Activated naive CD8-positive, alpha-beta T cell (primary cell): ENCODE measurements around the gene SYT17.

Source experiments
- H3K27ac Mint-ChIP-seq: one replicate; pipeline ENCODE4 v1.8.0; 2021; ENCODE audit warnings: mixed read lengths
- H3K27me3 Mint-ChIP-seq: one replicate; pipeline ENCODE4 v1.8.0; 2021; ENCODE audit warnings: mixed read lengths
- H3K36me3 Mint-ChIP-seq: one replicate; pipeline ENCODE4 v1.8.0; 2021; ENCODE audit warnings: mixed read lengths
- H3K4me1 Mint-ChIP-seq: one replicate; pipeline ENCODE4 v1.8.0; 2021; ENCODE audit warnings: low read depth, mixed read lengths
- H3K4me3 Mint-ChIP-seq: one replicate; pipeline ENCODE4 v1.8.0; 2021; ENCODE audit warnings: mild to moderate bottlenecking, mixed read lengths
- H3K9me3 Mint-ChIP-seq: one replicate; pipeline ENCODE4 v1.8.0; 2021; ENCODE audit warnings: low read depth, mixed read lengths

Gene SYT17

GRCh38 chr16:19210280-19210924 is 42.4 kb downstream of the SYT17 start:
- Mint-ChIP-seq H3K4me1 (no peaks in the 10 kb centered on the region), H3K4me3 (no peak overlapping the region), H3K27me3 (peaks cover 3% of the 10 kb centered on the region), H3K36me3 (no peaks in the 10 kb centered on the region), H3K9me3 (peaks cover 8% of the 10 kb centered on the region), H3K27ac (no peak overlapping the region)

DNA sequence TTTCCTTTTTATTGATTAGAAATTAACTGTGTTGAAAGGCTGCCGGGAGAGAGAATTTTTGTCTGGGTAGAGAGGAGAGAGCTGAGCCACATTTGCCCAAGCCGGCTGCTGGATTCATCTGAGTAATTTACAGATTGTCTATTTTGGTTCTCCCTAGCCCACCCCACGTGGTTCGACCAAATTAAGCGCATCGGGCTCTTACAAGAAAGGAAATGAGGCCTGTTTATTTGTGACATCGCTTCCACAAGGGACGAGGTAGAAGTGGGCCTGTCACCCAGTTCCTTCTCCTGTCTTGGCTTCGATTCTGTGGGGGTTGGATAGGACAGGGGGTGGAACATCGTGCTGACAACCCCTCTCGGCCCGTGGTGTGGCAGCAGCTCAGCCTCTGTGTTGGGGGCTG is 42.9 kb downstream of the SYT17 start:
- no peaks in the 10 kb centered on the region for H3K4me1 Mint-ChIP-seq
- peaks cover 8% of the 10 kb centered on the region for H3K9me3 Mint-ChIP-seq
- H3K36me3 Mint-ChIP-seq, result no peaks in the 10 kb centered on the region
- H3K27ac Mint-ChIP-seq, result no peak overlapping the region
- H3K4me3 Mint-ChIP-seq, result no peak overlapping the region
- peaks cover 3% of the 10 kb centered on the region for H3K27me3 Mint-ChIP-seq

DNA sequence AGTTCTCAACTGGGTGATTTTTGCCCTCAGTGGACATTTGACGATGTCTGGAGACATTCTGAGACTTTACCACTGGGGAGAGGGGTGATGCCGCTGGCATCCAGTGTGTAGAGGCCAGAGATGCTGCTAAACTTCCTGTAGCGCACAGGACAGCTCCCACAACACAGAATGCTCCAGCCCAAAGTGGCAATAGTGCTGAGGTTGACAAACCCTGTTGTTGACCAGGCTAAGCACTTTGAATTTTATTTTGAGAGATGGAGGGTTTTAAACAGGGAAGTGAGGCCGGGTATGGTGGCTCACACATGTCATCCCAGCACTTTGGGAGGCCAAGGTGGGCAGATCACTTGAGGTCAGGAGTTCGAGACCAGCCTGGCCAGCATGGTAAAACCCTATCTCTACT is 44.0 kb downstream of the SYT17 start:
- no peaks in the 10 kb centered on the region for H3K4me1 Mint-ChIP-seq
- H3K9me3 Mint-ChIP-seq, result peaks cover 8% of the 10 kb centered on the region
- H3K27me3 Mint-ChIP-seq, result peaks cover 3% of the 10 kb centered on the region
- no peak overlapping the region for H3K4me3 Mint-ChIP-seq
- no peaks in the 10 kb centered on the region for H3K36me3 Mint-ChIP-seq
- H3K27ac Mint-ChIP-seq, result no peak overlapping the region

DNA sequence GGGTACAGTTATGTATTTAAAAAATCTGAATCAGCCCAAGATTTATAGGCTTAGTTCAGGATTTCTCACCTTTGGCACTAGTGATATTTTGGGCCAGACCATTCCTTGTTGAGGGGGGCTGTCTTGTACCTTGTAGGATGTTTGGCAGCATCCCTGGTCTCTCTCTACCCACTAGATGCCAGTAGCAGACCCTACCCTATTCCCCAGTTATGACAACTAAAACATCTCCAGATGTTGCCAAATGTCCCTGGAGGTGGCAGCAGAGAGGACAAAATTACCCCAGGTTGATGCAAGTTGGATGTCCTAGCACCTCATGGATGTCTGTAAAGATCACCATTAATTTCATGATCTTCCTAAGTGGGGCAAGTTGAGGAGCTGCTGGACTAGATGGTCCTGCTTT is 45.8 kb downstream of the SYT17 start:
- Mint-ChIP-seq H3K27me3 (peaks cover 3% of the 10 kb centered on the region), H3K4me1 (no peaks in the 10 kb centered on the region), H3K27ac (no peak overlapping the region), H3K36me3 (no peaks in the 10 kb centered on the region), H3K9me3 (peaks cover 8% of the 10 kb centered on the region), H3K4me3 (no peak overlapping the region)

GRCh38 chr16:19215705-19216104 is 47.7 kb downstream of the SYT17 start:
- H3K9me3 Mint-ChIP-seq, result peaks cover 8% of the 10 kb centered on the region
- H3K36me3 Mint-ChIP-seq, result no peaks in the 10 kb centered on the region
- H3K4me3 Mint-ChIP-seq, result no peak overlapping the region
- no peaks in the 10 kb centered on the region for H3K4me1 Mint-ChIP-seq
- no peak overlapping the region for H3K27ac Mint-ChIP-seq
- peaks cover 5% of the 10 kb centered on the region for H3K27me3 Mint-ChIP-seq

GRCh38 chr16:19218581-19218980 is 50.5 kb downstream of the SYT17 start:
- no peaks in the 10 kb centered on the region for H3K9me3 Mint-ChIP-seq
- H3K4me1 Mint-ChIP-seq, result no peaks in the 10 kb centered on the region
- H3K27me3 Mint-ChIP-seq, result peaks cover 4% of the 10 kb centered on the region
- no peaks in the 10 kb centered on the region for H3K36me3 Mint-ChIP-seq
- no peak overlapping the region for H3K4me3 Mint-ChIP-seq
- no peak overlapping the region for H3K27ac Mint-ChIP-seq

DNA sequence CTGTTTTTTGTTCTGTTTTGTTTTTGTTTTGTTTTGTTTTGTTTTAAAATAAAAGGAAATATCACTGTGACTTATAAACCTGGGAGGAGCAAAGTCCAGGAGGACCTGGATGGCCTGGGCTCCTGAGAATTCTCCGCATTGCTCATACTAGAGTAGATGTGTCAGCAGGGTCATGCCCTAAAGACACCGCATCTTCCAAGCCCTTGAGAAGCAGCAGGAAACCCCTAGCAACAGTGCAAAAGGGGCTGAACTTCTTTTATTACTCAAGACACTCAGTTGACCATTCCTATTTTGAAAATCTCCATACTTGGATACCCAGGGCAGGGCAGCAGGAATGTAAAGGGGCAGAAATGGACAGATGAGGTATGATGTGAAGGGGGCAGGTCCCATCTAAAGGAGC is 51.8 kb downstream of the SYT17 start:
- Mint-ChIP-seq H3K27me3 (peaks cover 6% of the 10 kb centered on the region), H3K4me1 (no peaks in the 10 kb centered on the region), H3K27ac (no peak overlapping the region), H3K4me3 (no peak overlapping the region), H3K9me3 (peaks cover 5% of the 10 kb centered on the region), H3K36me3 (no peaks in the 10 kb centered on the region)

GRCh38 chr16:19223235-19224170 is 55.5 kb downstream of the SYT17 start:
- peaks cover 7% of the 10 kb centered on the region for H3K27me3 Mint-ChIP-seq
- no peaks in the 10 kb centered on the region for H3K4me1 Mint-ChIP-seq

GRCh38 chr16:19225651-19226050 is 57.6 kb downstream of the SYT17 start:
- H3K4me1 Mint-ChIP-seq, result no peaks in the 10 kb centered on the region
- H3K27me3 Mint-ChIP-seq, result peaks cover 8% of the 10 kb centered on the region
- H3K36me3 Mint-ChIP-seq, result no peaks in the 10 kb centered on the region
- H3K4me3 Mint-ChIP-seq, result no peak overlapping the region
- peaks cover 5% of the 10 kb centered on the region for H3K9me3 Mint-ChIP-seq
- H3K27ac Mint-ChIP-seq, result no peak overlapping the region

More at GRCh38 chr16:19223235-19224170, 55.5 kb downstream of the SYT17 start:
- Mint-ChIP-seq H3K27ac (no peak overlapping the region), H3K36me3 (no peaks in the 10 kb centered on the region), H3K9me3 (peaks cover 5% of the 10 kb centered on the region), H3K4me3 (no peak overlapping the region)

- Mint-ChIP-seq H3K4me3 (no peak overlapping the region), H3K27ac (no peak overlapping the region), H3K9me3 (peaks cover 5% of the 10 kb centered on the region), H3K4me1 (no peaks in the 10 kb centered on the region), H3K36me3 (no peaks in the 10 kb centered on the region), H3K27me3 (peaks cover 8% of the 10 kb centered on the region)
Observed at GRCh38 chr16:19227643-19228042, 59.6 kb downstream of the SYT17 start.

GRCh38 chr16:19228052-19228451 is 60.0 kb downstream of the SYT17 start:
- peaks cover 5% of the 10 kb centered on the region for H3K9me3 Mint-ChIP-seq
- H3K27ac Mint-ChIP-seq, result no peak overlapping the region
- H3K4me3 Mint-ChIP-seq, result no peak overlapping the region
- peaks cover 7% of the 10 kb centered on the region for H3K27me3 Mint-ChIP-seq
- H3K4me1 Mint-ChIP-seq, result no peaks in the 10 kb centered on the region
- no peaks in the 10 kb centered on the region for H3K36me3 Mint-ChIP-seq

- H3K4me3 Mint-ChIP-seq, result no peak overlapping the region
- H3K4me1 Mint-ChIP-seq, result no peaks in the 10 kb centered on the region
- peaks cover 5% of the 10 kb centered on the region for H3K9me3 Mint-ChIP-seq
- H3K27me3 Mint-ChIP-seq, result peaks cover 7% of the 10 kb centered on the region
- H3K36me3 Mint-ChIP-seq, result no peaks in the 10 kb centered on the region
- no peak overlapping the region for H3K27ac Mint-ChIP-seq
Observed at GRCh38 chr16:19228575-19228974, 60.5 kb downstream of the SYT17 start.

DNA sequence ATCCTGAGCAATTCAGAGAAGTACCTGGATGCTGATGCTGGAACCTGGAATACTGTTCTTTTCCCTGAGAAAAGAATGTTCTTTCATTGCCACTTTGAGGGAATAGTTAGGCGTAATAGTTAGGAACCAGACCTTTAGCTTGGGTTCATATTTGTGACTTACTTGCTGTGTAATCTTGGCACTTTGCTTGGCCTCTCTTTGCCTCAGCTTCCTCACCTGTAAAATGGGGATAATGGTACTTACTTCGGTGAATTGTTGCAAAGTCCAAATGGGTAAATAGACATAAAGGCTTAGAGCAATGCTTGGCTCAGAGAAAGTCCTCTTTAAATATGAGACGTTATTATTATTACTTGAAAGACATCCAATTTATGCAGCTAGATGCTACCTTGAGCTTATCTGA is 62.5 kb downstream of the SYT17 start:
- Mint-ChIP-seq H3K27ac (no peak overlapping the region), H3K4me3 (no peak overlapping the region), H3K27me3 (peaks cover 5% of the 10 kb centered on the region), H3K9me3 (peaks cover 2% of the 10 kb centered on the region), H3K36me3 (no peaks in the 10 kb centered on the region), H3K4me1 (no peaks in the 10 kb centered on the region)

DNA sequence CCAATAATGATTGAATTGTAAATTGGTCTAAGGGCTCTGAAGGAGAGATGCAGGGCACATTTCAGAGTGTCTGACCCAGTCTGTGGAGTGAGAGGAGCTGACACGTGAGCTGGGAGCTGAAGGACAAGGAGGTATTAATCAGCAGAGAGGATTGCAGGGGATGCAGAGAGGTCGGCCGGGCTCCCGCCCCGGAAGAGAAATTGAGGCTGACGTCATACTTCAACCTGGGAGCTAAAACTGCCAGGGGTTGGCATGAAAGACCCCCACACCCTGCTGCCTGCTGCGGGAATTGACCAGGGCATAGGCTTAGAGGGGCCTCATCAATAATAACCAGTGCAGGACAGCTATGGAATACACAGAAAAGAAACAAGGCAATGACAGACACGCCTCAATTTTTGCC is 63.8 kb downstream of the SYT17 start:
- H3K27ac Mint-ChIP-seq, result no peak overlapping the region
- no peaks in the 10 kb centered on the region for H3K36me3 Mint-ChIP-seq
- H3K4me3 Mint-ChIP-seq, result no peak overlapping the region
- no peaks in the 10 kb centered on the region for H3K4me1 Mint-ChIP-seq
- peaks cover 5% of the 10 kb centered on the region for H3K27me3 Mint-ChIP-seq
- peaks cover 9% of the 10 kb centered on the region for H3K9me3 Mint-ChIP-seq

DNA sequence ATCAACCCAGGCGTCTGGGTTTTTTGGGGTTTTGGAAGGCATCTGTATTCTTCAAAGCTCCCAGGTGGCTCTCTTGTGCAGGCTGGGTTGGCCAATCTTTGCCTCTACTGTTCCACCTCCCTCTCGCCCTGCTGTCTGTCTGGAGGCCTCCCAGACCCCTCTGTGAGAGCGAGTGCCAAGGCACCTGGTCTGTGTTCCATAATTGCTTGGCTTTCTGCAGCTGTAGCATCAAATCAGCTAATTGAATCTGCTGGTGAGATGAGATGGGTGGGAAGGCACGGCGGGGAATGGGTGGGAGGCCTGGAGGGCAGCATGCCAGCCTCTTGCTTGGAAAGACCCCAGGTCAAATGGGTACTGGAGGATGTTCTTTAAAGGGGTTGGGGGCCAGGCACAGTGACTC is 64.9 kb downstream of the SYT17 start:
- no peak overlapping the region for H3K27ac Mint-ChIP-seq
- peaks cover 4% of the 10 kb centered on the region for H3K27me3 Mint-ChIP-seq
- no peaks in the 10 kb centered on the region for H3K36me3 Mint-ChIP-seq
- H3K4me3 Mint-ChIP-seq, result no peak overlapping the region
- peaks cover 9% of the 10 kb centered on the region for H3K9me3 Mint-ChIP-seq
- no peaks in the 10 kb centered on the region for H3K4me1 Mint-ChIP-seq
